ENCODE results near the gene HOXB8.

- no peak for TF ChIP-seq POLR2A (IDR thresholded peaks at IDR 0.05; ENCODE audit: low read depth, low read length)
- TF ChIP-seq TAF1 (IDR thresholded peaks at IDR 0.05; ENCODE audit: borderline replicate concordance, low read depth, low read length) = no peak
- no peak for TF ChIP-seq POLR2AphosphoS5 (IDR thresholded peaks at IDR 0.05; ENCODE audit: low read depth, low read length)
Measured at GRCh38 chr17:48588528-48588927, 26.6 kb downstream of the HOXB8 start.

Measured in GM12892 (cell line).